NT2/D1 (cell line): ENCODE data around the gene ALMS1.

ENCODE experiments used
- SUZ12 ChIP-seq: IDR thresholded peaks from 2 replicates; pipeline ENCODE4 v1.6.1; 2011; ENCODE audit not compliant: insufficient read length, insufficient read depth; ENCODE audit errors: extremely low read depth
- YY1 ChIP-seq: IDR thresholded peaks from 2 replicates; pipeline ENCODE4 v1.6.1; 2011; ENCODE audit not compliant: insufficient read length, insufficient read depth
- ZNF274 ChIP-seq: IDR thresholded peaks from 2 replicates; pipeline ENCODE4 v1.6.1; 2011; ENCODE audit warnings: mild to moderate bottlenecking, low read depth, low read length

DNA sequence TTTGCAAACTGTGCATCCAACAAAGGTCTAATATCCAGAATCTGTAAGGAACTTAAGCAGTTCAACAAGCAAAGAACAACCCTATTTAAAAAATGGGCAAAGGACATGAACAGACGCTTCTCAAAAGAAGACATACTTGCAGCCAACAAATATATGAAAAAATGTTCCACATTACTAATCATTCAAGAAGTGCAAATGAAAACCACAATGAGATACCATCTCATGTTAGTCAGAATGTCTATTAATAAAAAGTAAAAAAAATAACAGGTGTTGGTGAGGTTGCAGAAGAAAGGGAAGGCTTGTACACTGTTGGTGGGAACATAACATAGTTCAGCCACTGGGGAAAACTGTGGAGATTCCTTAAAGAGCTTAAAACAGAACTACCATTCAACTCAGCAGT is 130.4 kb downstream of the ALMS1 start:
- TF ChIP-seq SUZ12 (no peak), YY1 (no peak), ZNF274 (no peak)
